ENCODE data around the gene SERINC4.
"Not testable (repeated sequence)": the region's sequence is repeated elsewhere in the genome, so short reads cannot be mapped to it uniquely, and the experiment has no call there.

SERINC4 gene

GRCh38 chr15:43748376-43748775 lies 51.6 kb downstream of the SERINC4 start:
- DNase-seq = no peak

GRCh38 chr15:43746903-43747309 lies 53.1 kb downstream of the SERINC4 start:
- DNase-seq = not testable (repeated sequence)

DNA sequence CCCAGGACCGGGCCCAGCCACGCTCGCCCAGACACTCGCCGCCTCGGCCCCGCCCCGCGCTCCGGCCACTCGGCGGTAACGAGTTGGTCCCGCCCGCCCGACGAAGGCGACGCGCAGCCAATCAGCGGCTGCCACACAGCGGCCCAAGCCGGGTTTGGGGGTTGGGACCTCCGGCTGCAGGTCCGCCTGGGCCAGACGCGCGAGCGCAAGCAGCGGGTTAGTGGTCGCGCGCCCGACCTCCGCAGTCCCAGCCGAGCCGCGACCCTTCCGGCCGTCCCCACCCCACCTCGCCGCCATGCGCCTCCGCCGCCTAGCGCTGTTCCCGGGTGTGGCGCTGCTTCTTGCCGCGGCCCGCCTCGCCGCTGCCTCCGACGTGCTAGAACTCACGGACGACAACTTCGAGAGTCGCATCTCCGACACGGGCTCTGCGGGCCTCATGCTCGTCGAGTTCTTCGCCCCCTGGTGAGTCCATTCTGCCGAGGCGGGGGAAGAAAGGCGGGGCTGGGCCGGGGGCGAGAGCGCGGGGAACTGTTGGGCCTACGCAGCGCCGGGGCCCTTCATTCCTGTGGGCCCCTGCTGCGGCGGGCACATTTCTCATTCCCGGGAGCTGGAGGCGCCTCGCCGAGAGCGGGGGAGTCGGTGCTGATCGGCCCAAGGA lies 53.6 kb downstream of the SERINC4 start, which contains the start of gene PDIA3:
PDIA3 (plus strand) TSS at position 194 of the 658 bp plus-strand sequence; CDS start at position 296, 102 bp downstream.
- peak; percentile 18 to 69 for DNase-seq

All from cerebellar nuclear complex (tissue), 1 donor.